ENCODE measurements around the gene MTA2. TPM values are rescaled to one million over a fixed set of nuclear protein-coding genes. Genes with fewer than 3 reads are reported as not detected.

Gene MTA2
- total and polyA plus RNA-seq, 11 donors: 18.4 to 55.3 (median 33.7) TPM

- TF ChIP-seq, protein P1, sequence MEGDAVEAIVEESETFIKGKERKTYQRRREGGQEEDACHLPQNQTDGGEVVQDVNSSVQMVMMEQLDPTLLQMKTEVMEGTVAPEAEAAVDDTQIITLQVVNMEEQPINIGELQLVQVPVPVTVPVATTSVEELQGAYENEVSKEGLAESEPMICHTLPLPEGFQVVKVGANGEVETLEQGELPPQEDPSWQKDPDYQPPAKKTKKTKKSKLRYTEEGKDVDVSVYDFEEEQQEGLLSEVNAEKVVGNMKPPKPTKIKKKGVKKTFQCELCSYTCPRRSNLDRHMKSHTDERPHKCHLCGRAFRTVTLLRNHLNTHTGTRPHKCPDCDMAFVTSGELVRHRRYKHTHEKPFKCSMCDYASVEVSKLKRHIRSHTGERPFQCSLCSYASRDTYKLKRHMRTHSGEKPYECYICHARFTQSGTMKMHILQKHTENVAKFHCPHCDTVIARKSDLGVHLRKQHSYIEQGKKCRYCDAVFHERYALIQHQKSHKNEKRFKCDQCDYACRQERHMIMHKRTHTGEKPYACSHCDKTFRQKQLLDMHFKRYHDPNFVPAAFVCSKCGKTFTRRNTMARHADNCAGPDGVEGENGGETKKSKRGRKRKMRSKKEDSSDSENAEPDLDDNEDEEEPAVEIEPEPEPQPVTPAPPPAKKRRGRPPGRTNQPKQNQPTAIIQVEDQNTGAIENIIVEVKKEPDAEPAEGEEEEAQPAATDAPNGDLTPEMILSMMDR (IDR thresholded peaks at IDR 0.05): no peak
- no peak for TF ChIP-seq POLR2A (IDR thresholded peaks at IDR 0.05)
- 70 to 81% (median 77%) methylated on average over 7 of the region's 7 CpGs for WGBS, 4 donors
- intact Hi-C loops (cut with DNase I): loop anchor here in 1 of 10 donors (5.0 kb wide), 1 partner anchor 132 kb away; no protein-coding TSS in a partner anchor
- Histone ChIP-seq H3K27me3 (no peaks in the 10 kb centered on the region), H3K4me3 (peak overlapping the region in 1 of 12 donors; percentile 40), H3K4me1 (peaks cover 18 to 96% (median 74%) of the 10 kb centered on the region in 12 donors), H3K27ac (peak overlapping the region; percentile 86 to 98 (median 93)), H3K9me3 (no peaks in the 10 kb centered on the region), H3K36me3 (peaks cover 0 to 23% (median 18%) of the 10 kb centered on the region in 9 donors)
- peak in 1 of 5 donors; percentile 20 for DNase-seq
- ATAC-seq: no peak
Observed at GRCh38 chr11:62554387-62555167, 47.1 kb downstream of the MTA2 start.

GRCh38 chr11:62553839-62554361 lies 47.8 kb downstream of the MTA2 start:
- H3K4me3 ChIP-seq: peak overlapping the region in 4 of 12 donors; percentile 13 to 32 (median 22)
- DNase-seq (peak in 1 of 5 donors; percentile 4), ATAC-seq (no peak)
- H3K27ac ChIP-seq: peak overlapping the region; percentile 86 to 98 (median 93)
- intact Hi-C loops (cut with DNase I): no loop called here
- TF ChIP-seq, protein P1 (IDR thresholded peaks at IDR 0.05): no peak
- no peak for TF ChIP-seq POLR2A (IDR thresholded peaks at IDR 0.05)
- no peaks in the 10 kb centered on the region for H3K9me3 ChIP-seq
- peaks cover 21 to 95% (median 79%) of the 10 kb centered on the region in 12 donors for H3K4me1 ChIP-seq
- peaks cover 0 to 16% (median 11%) of the 10 kb centered on the region in 9 donors for H3K36me3 ChIP-seq
- H3K27me3 ChIP-seq: no peaks in the 10 kb centered on the region
- WGBS, 4 donors: 76 to 85% (median 81%) methylated on average over 8 of the region's 8 CpGs

- H3K4me3 ChIP-seq: peak overlapping the region in 10 of 12 donors; percentile 8 to 33 (median 20)
- peaks cover 21 to 97% (median 85%) of the 10 kb centered on the region in 12 donors for H3K4me1 ChIP-seq
- no peaks in the 10 kb centered on the region for H3K27me3 ChIP-seq
- WGBS, 4 donors: 3 to 15% (median 12%) methylated on average over 7 to 15 of the region's 15 CpGs
- DNase-seq: peak; percentile 79 to 92 (median 88)
- H3K9me3 ChIP-seq: no peaks in the 10 kb centered on the region
- H3K27ac ChIP-seq: peak overlapping the region; percentile 86 to 98 (median 93)
- ATAC-seq: peak; percentile 74 to 89 (median 85)
- intact Hi-C loops (cut with DNase I): no loop called here
- TF ChIP-seq, protein P1 (IDR thresholded peaks at IDR 0.05): no peak
- TF ChIP-seq POLR2A (IDR thresholded peaks at IDR 0.05): peak in 1 of 2 donors; percentile 67
- H3K36me3 ChIP-seq: peaks cover 0 to 10% (median 4%) of the 10 kb centered on the region in 9 donors
Observed at GRCh38 chr11:62553080-62553838, 48.4 kb downstream of the MTA2 start.
